WTC11 (cell line): ENCODE measurements around the gene ZNF579.

ENCODE experiments used
- CTCF ChIP-seq: fragments of 200-600 bp; IDR thresholded peaks from 2 replicates; pipeline ENCODE4 v1.8.0; 2022; ENCODE audit warnings: antibody characterized with exemption
- E2F5 ChIP-seq: sonication (generic); formaldehyde crosslinking; IDR thresholded peaks from 2 replicates; pipeline ENCODE4 v1.8.1; 2022; ENCODE audit warnings: mild to moderate bottlenecking, moderate library complexity, missing genetic modification reagents
- ESRRA ChIP-seq: sonication (generic); formaldehyde crosslinking; IDR thresholded peaks from 2 replicates; pipeline ENCODE4 v1.8.1; 2022; ENCODE audit warnings: mild to moderate bottlenecking, missing genetic modification reagents, borderline replicate concordance
- FOXP4 ChIP-seq: sonication (generic); formaldehyde crosslinking; IDR thresholded peaks from 2 replicates; pipeline ENCODE4 v1.8.0; 2022; ENCODE audit warnings: mild to moderate bottlenecking, missing genetic modification reagents
- HMGA2 ChIP-seq: fragments of 250-450 bp; sonication (Bioruptor Pico); IDR thresholded peaks from 2 replicates; pipeline ENCODE4 v1.4.0; 2021; ENCODE audit warnings: mild to moderate bottlenecking, moderate library complexity
- NR1H2 ChIP-seq: sonication (generic); formaldehyde crosslinking; IDR thresholded peaks from 2 replicates; pipeline ENCODE4 v1.9.0; 2021; ENCODE audit warnings: mild to moderate bottlenecking, moderate library complexity, missing genetic modification reagents
- PREB ChIP-seq: sonication (generic); formaldehyde crosslinking; IDR thresholded peaks from 2 replicates; pipeline ENCODE4 v1.8.1; 2022; ENCODE audit warnings: mild to moderate bottlenecking, missing genetic modification reagents, moderate library complexity, borderline replicate concordance
- SP1 ChIP-seq: sonication (generic); formaldehyde crosslinking; conservative IDR thresholded peaks from 2 replicates; pipeline ENCODE4 v1.8.1; 2022; ENCODE audit warnings: missing genetic modification reagents
- ZNF423 ChIP-seq: fragments of 250-450 bp; sonication (Bioruptor Pico); IDR thresholded peaks from 2 replicates; pipeline ENCODE4 v2.1.2; 2022; ENCODE audit warnings: mild to moderate bottlenecking, moderate library complexity

- TF ChIP-seq CTCF (no peak), FOXP4 (CRISPR knock-in tag) (no peak), NR1H2 (CRISPR knock-in tag) (no peak), PREB (CRISPR knock-in tag) (no peak), E2F5 (no peak), HMGA2 (CRISPR knock-in tag) (no peak), ESRRA (CRISPR knock-in tag) (no peak), ZNF423 (CRISPR knock-in tag) (no peak), SP1 (CRISPR knock-in tag) (no peak)
Measured at GRCh38 chr19:55609326-55609725, 28.7 kb upstream of the ZNF579 start.
